DOHH2 (cell line): ENCODE data around the gene PHF21B.

ENCODE experiments used
- CTCF ChIP-seq: fragments of 200-600 bp; sonication (generic); IDR thresholded peaks from one replicate; pipeline ENCODE4 v1.5.1; 2014; ENCODE audit warnings: antibody characterized with exemption, mild to moderate bottlenecking, low read depth, low read length; ENCODE audit not compliant: poor library complexity, severe bottlenecking
- EZH2phosphoT487 ChIP-seq: fragments of 200-600 bp; sonication (generic); IDR thresholded peaks from 2 replicates; pipeline ENCODE4 v1.6.1; 2017; ENCODE audit warnings: borderline replicate concordance, mild to moderate bottlenecking, antibody characterized with exemption, low read length, moderate library complexity, mixed read lengths

DNA sequence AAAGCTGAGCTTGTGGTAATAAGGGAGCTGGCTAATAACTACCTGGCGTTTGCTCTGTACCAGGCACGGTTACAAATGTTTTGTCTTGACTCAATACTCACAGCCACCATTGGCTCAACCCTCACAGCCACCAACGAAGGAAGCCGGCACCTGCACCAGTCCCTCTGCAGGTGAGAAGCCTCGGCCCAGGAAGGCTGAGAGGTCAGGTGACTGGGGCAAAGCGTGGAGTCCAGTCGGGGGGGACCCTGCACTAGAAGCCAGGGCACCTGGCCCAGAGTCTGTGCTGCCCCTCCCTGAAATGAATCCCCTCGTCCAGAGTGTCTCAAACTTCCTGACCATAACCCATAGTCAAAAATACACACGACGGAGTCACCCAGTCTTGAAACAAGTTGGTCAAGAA is 90.1 kb downstream of the PHF21B start:
- TF ChIP-seq EZH2phosphoT487, result no peak
- no peak for TF ChIP-seq CTCF
